SJCRH30 (cell line): ENCODE data around the gene IPMK. TPM values are rescaled to one million over a fixed set of nuclear protein-coding genes. Genes with fewer than 3 reads are reported as not detected.
A peak's percentile ranks its signal among the peaks of the same experiment; 100 is the strongest.

Experiments used
- DNase-seq, 2 experiments: peaks; one replicate each; pipeline ENCODE4 v3.0.0-alpha.2; 2015 to 2020
- H3K27ac ChIP-seq: fragments of 250-450 bp; sonication (Bioruptor Pico); 2 replicates; pipeline ENCODE4 v1.5.1; 2020; ENCODE audit warnings: mild to moderate bottlenecking, moderate library complexity
- H3K27me3 ChIP-seq: fragments of 250-450 bp; sonication (Bioruptor Pico); 2 replicates; pipeline ENCODE4 v1.5.1; 2020; ENCODE audit warnings: mild to moderate bottlenecking, moderate library complexity
- H3K36me3 ChIP-seq: fragments of 250-450 bp; sonication (Bioruptor Pico); 2 replicates; pipeline ENCODE4 v1.5.1; 2020; ENCODE audit warnings: mild to moderate bottlenecking, moderate library complexity
- H3K4me1 ChIP-seq: fragments of 250-450 bp; sonication (Bioruptor Pico); 2 replicates; pipeline ENCODE4 v1.5.1; 2020; ENCODE audit warnings: mild to moderate bottlenecking, moderate library complexity
- H3K4me3 ChIP-seq: fragments of 250-450 bp; sonication (Bioruptor Pico); 2 replicates; pipeline ENCODE4 v1.5.1; 2020; ENCODE audit warnings: mild to moderate bottlenecking, moderate library complexity
- H3K9me3 ChIP-seq: fragments of 250-450 bp; sonication (Bioruptor Pico); replicated peaks from 2 replicates; pipeline ENCODE4 v1.5.1; 2020; ENCODE audit warnings: mild to moderate bottlenecking, moderate library complexity
- total RNA-seq: library from RNA; depleted of rRNA; stranded (reverse); fragments of >200 nt; shearing (Covaris generic); gene quantifications from 2 replicates; pipeline ENCODE4 v1.2.3, GENCODE V29; 2014

The IPMK gene
- total RNA-seq, 1 experiment from 2014 or later, result 6.5 TPM

GRCh38 chr10:58278274-58278961 is 10.7 kb upstream of the IPMK start:
- no peak for DNase-seq
- H3K4me1 ChIP-seq, result no peaks in the 10 kb centered on the region; the same call in none of the 2 replicates

GRCh38 chr10:58275908-58276307 is 8.2 kb upstream of the IPMK start:
- no peak overlapping the region for H3K4me3 ChIP-seq
- no peaks in the 10 kb centered on the region for H3K9me3 ChIP-seq
- DNase-seq, result no peak
- no peaks in the 10 kb centered on the region; the same call in none of the 2 replicates for H3K4me1 ChIP-seq
- peaks cover 17% of the 10 kb centered on the region for H3K36me3 ChIP-seq
- H3K27me3 ChIP-seq, result no peaks in the 10 kb centered on the region
- no peak overlapping the region for H3K27ac ChIP-seq

More at GRCh38 chr10:58278274-58278961, 10.7 kb upstream of the IPMK start:
- H3K27me3 ChIP-seq, result no peaks in the 10 kb centered on the region
- no peak overlapping the region for H3K4me3 ChIP-seq
- H3K9me3 ChIP-seq, result no peaks in the 10 kb centered on the region
- peaks cover 19% of the 10 kb centered on the region for H3K36me3 ChIP-seq
- no peak overlapping the region for H3K27ac ChIP-seq

- no peak overlapping the region for H3K27ac ChIP-seq
- no peak overlapping the region for H3K4me3 ChIP-seq
- no peaks in the 10 kb centered on the region; the same call in 1 of the 2 replicates for H3K4me1 ChIP-seq
- H3K27me3 ChIP-seq, result no peaks in the 10 kb centered on the region
- no peak for DNase-seq
- H3K9me3 ChIP-seq, result no peaks in the 10 kb centered on the region
- peaks cover 14% of the 10 kb centered on the region for H3K36me3 ChIP-seq
These were observed 7.6 kb upstream of the IPMK start for GRCh38 chr10:58275261-58275660.

GRCh38 chr10:58269782-58270290 is 2.1 kb upstream of the IPMK start:
- Histone ChIP-seq H3K4me3 (peak overlapping the region; percentile 83), H3K27ac (peak overlapping the region; percentile 99), H3K36me3 (no peaks in the 10 kb centered on the region), H3K4me1 (no peaks in the 10 kb centered on the region; the same call in 1 of the 2 replicates), H3K27me3 (no peaks in the 10 kb centered on the region), H3K9me3 (no peaks in the 10 kb centered on the region)
- no peak for DNase-seq

GRCh38 chr10:58268946-58269781 is 1.5 kb upstream of the IPMK start, which contains the start of gene CISD1:
CISD1 (plus strand) TSS chr10:58269162; CDS start chr10:58269274, 112 bp downstream.
- Histone ChIP-seq H3K27me3 (no peaks in the 10 kb centered on the region), H3K27ac (peak within 1 kb of the TSS; percentile 99), H3K9me3 (no peaks in the 10 kb centered on the region), H3K36me3 (no peaks in the 10 kb centered on the region), H3K4me1 (no peaks in the 10 kb centered on the region; the same call in 1 of the 2 replicates), H3K4me3 (peak within 1 kb of the TSS; percentile 83)
- DNase-seq, result peak; percentile 97 to 98

GRCh38 chr10:58268454-58268945 is 806 bp upstream of the IPMK start:
- Histone ChIP-seq H3K9me3 (no peaks in the 10 kb centered on the region), H3K4me3 (peak overlapping the region; percentile 83), H3K36me3 (no peaks in the 10 kb centered on the region), H3K27me3 (no peaks in the 10 kb centered on the region), H3K4me1 (no peaks in the 10 kb centered on the region; the same call in 1 of the 2 replicates), H3K27ac (peak overlapping the region; percentile 39)
- no peak for DNase-seq

- Histone ChIP-seq H3K4me3 (peak overlapping the region; percentile 83), H3K27ac (peak overlapping the region; percentile 59), H3K36me3 (no peaks in the 10 kb centered on the region), H3K27me3 (no peaks in the 10 kb centered on the region), H3K4me1 (no peaks in the 10 kb centered on the region; the same call in 1 of the 2 replicates), H3K9me3 (no peaks in the 10 kb centered on the region)
- peak; percentile 20 to 31 for DNase-seq
These were observed 625 bp downstream of the IPMK start for GRCh38 chr10:58266826-58267712.

- no peaks in the 10 kb centered on the region for H3K36me3 ChIP-seq
- peak in 1 of 2 experiments; percentile 18 for DNase-seq
- no peaks in the 10 kb centered on the region for H3K27me3 ChIP-seq
- peak overlapping the region; percentile 7; the same call in 1 of the 2 replicates for H3K27ac ChIP-seq
- H3K9me3 ChIP-seq, result no peaks in the 10 kb centered on the region
- H3K4me1 ChIP-seq, result no peaks in the 10 kb centered on the region; the same call in 1 of the 2 replicates
- H3K4me3 ChIP-seq, result peak overlapping the region; percentile 83
These were observed 1.5 kb downstream of the IPMK start for GRCh38 chr10:58266003-58266825.

GRCh38 chr10:58265249-58265648 is 2.4 kb downstream of the IPMK start:
- no peaks in the 10 kb centered on the region for H3K36me3 ChIP-seq
- no peaks in the 10 kb centered on the region for H3K27me3 ChIP-seq
- peak overlapping the region; percentile 31 for H3K4me3 ChIP-seq
- H3K27ac ChIP-seq, result peak overlapping the region; percentile 18; the same call in 1 of the 2 replicates
- H3K4me1 ChIP-seq, result no peaks in the 10 kb centered on the region; the same call in 1 of the 2 replicates
- no peak for DNase-seq
- H3K9me3 ChIP-seq, result no peaks in the 10 kb centered on the region

GRCh38 chr10:58264780-58265179 is 2.9 kb downstream of the IPMK start:
- Histone ChIP-seq H3K36me3 (no peaks in the 10 kb centered on the region), H3K4me3 (peak overlapping the region; percentile 31), H3K27me3 (no peaks in the 10 kb centered on the region), H3K4me1 (no peaks in the 10 kb centered on the region; the same call in 1 of the 2 replicates), H3K27ac (peak overlapping the region; percentile 18; the same call in 1 of the 2 replicates), H3K9me3 (no peaks in the 10 kb centered on the region)
- peak in 1 of 2 experiments; percentile 26 for DNase-seq

GRCh38 chr10:58262766-58263165 is 4.9 kb downstream of the IPMK start:
- no peaks in the 10 kb centered on the region for H3K27me3 ChIP-seq
- DNase-seq, result no peak
- H3K9me3 ChIP-seq, result no peaks in the 10 kb centered on the region
- H3K4me1 ChIP-seq, result no peaks in the 10 kb centered on the region; the same call in 1 of the 2 replicates
- H3K36me3 ChIP-seq, result no peaks in the 10 kb centered on the region
- H3K27ac ChIP-seq, result no peak overlapping the region
- H3K4me3 ChIP-seq, result no peak overlapping the region

- Histone ChIP-seq H3K27me3 (no peaks in the 10 kb centered on the region), H3K9me3 (no peaks in the 10 kb centered on the region), H3K4me3 (no peak overlapping the region), H3K36me3 (no peaks in the 10 kb centered on the region), H3K4me1 (no peaks in the 10 kb centered on the region; the same call in 1 of the 2 replicates), H3K27ac (no peak overlapping the region)
- DNase-seq, result no peak
These were observed 7.4 kb downstream of the IPMK start for GRCh38 chr10:58260334-58260733.
